ENCODE data around the gene MAN1A1.

Gene MAN1A1

DNA sequence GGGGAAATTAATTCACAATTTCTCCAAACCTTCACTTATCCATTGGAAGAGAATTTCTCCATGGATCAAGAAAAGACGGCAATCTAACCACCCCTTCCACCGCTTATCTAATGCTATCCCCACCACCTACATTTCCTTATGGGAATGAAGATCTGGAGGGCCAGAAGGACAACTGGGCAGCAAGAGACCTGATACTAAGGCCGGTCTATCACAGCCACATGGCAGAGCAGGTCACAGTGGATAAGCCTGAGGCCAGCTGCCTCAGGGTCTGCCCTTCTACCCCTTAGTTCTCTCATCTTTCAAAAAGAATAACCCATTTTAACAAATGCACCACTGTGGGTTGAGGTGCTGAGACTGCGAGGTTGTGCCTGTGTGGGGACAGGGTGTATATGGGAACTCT is 37.1 kb downstream of the MAN1A1 start:
- H3K27ac ChIP-seq (ENCODE audit: low read length), result no peak overlapping the region

GRCh38 chr6:119311514-119312142 is 37.9 kb downstream of the MAN1A1 start:
- no peaks in the 10 kb centered on the region for H3K27me3 ChIP-seq (ENCODE audit: low read depth, low read length)
- no peak overlapping the region for H3K27ac ChIP-seq (ENCODE audit: low read length)
- H3K4me3 ChIP-seq (ENCODE audit: low read depth in 1 of 2, low read length in 2 of 2), result no peak overlapping the region
- peaks cover 12 to 16% of the 10 kb centered on the region in 2 donors for H3K4me1 ChIP-seq (ENCODE audit: control insufficient read depth in 1 of 2, insufficient read depth in 2 of 2, low read length in 2 of 2)
- H3K9me3 ChIP-seq (ENCODE audit: control insufficient read depth in 1 of 2, low read length in 2 of 2), result no peaks in the 10 kb centered on the region
- peaks cover under 1 to 2% of the 10 kb centered on the region in 2 donors for H3K36me3 ChIP-seq (ENCODE audit: control insufficient read depth in 1 of 2, insufficient read depth in 2 of 2, low read length in 2 of 2)

More for the DNA sequence above, 37.1 kb downstream of the MAN1A1 start:
- Histone ChIP-seq H3K4me1 (ENCODE audit: control insufficient read depth in 1 of 2, insufficient read depth in 2 of 2, low read length in 2 of 2) (peaks cover 12 to 16% of the 10 kb centered on the region in 2 donors), H3K27me3 (ENCODE audit: low read depth, low read length) (no peaks in the 10 kb centered on the region), H3K36me3 (ENCODE audit: control insufficient read depth in 1 of 2, insufficient read depth in 2 of 2, low read length in 2 of 2) (no peaks in the 10 kb centered on the region), H3K4me3 (ENCODE audit: low read depth in 1 of 2, low read length in 2 of 2) (no peak overlapping the region), H3K9me3 (ENCODE audit: control insufficient read depth in 1 of 2, low read length in 2 of 2) (no peaks in the 10 kb centered on the region)

DNA sequence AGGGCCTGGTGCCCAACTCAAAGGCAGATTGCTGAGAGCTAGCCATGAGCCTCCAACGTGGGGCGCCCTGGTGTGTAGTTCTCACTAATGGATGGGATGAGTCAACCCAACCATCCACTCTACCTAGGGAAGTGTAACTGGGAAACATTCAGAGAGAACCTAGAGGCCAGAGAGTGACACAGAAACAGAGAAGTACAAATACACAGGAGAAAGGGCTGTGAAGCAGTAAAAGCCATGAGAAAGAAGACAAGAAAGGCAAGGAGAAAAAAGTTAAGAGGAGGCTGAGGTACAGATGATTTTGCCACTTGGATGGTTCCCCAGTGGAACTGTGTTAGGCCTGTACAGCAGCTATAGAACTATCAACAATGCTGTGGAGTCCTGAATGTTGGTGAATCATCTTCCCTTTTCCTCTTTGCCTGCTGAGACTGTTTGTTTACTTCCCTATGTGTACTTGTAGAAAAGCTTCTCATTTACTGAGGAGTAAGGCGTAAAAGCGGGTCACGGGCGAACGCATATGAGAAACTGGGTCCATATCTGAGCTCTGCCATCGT is 39.0 kb downstream of the MAN1A1 start:
- H3K4me3 ChIP-seq (ENCODE audit: low read depth in 1 of 2, low read length in 2 of 2), result no peak overlapping the region
- no peaks in the 10 kb centered on the region for H3K27me3 ChIP-seq (ENCODE audit: low read depth, low read length)
- H3K36me3 ChIP-seq (ENCODE audit: control insufficient read depth in 1 of 2, insufficient read depth in 2 of 2, low read length in 2 of 2), result peaks cover 7 to 12% of the 10 kb centered on the region in 2 donors
- peaks cover 12 to 16% of the 10 kb centered on the region in 2 donors for H3K4me1 ChIP-seq (ENCODE audit: control insufficient read depth in 1 of 2, insufficient read depth in 2 of 2, low read length in 2 of 2)
- H3K9me3 ChIP-seq (ENCODE audit: control insufficient read depth in 1 of 2, low read length in 2 of 2), result no peaks in the 10 kb centered on the region
- no peak overlapping the region for H3K27ac ChIP-seq (ENCODE audit: low read length)

DNA sequence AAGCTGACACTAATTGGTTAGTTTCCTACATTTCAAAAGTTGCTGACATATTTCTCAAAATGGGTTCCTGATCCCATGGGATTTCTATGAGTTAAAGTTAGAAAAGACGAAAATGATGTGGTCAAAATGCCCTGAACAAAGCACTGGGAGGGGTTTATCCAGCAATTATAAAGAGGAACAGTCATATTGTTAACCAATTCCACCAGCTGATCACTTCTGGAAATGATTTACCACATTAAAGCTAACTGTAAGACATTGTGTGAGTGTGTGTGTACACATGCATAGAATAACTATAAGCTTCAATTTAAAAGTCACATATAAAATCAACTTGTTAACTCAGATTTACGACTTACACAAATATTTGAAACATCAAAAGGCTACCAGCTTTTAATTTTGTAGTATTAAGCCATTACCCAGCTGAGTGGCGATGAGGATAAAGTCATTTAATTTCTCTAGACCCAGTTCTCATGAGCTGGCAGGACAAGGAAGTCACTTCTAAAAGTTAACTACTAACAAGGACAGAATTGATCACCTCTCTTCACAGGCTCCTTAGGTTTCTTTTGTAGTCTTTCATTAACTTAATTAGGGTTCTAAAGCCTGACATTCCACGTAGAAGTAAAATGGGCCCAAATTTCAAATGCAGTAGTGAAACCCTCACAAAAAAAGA is 40.4 kb downstream of the MAN1A1 start:
- peaks cover 7 to 16% of the 10 kb centered on the region in 2 donors for H3K36me3 ChIP-seq (ENCODE audit: control insufficient read depth in 1 of 2, insufficient read depth in 2 of 2, low read length in 2 of 2)
- H3K9me3 ChIP-seq (ENCODE audit: control insufficient read depth in 1 of 2, low read length in 2 of 2), result no peaks in the 10 kb centered on the region
- no peaks in the 10 kb centered on the region for H3K27me3 ChIP-seq (ENCODE audit: low read depth, low read length)
- H3K4me1 ChIP-seq (ENCODE audit: control insufficient read depth in 1 of 2, insufficient read depth in 2 of 2, low read length in 2 of 2), result peaks cover 4 to 16% of the 10 kb centered on the region in 2 donors
- peak overlapping the region in 1 of 2 donors; percentile 8 for H3K4me3 ChIP-seq (ENCODE audit: low read depth in 1 of 2, low read length in 2 of 2)
- peak overlapping the region; percentile 33 for H3K27ac ChIP-seq (ENCODE audit: low read length)

- Histone ChIP-seq H3K27ac (ENCODE audit: low read length) (no peak overlapping the region), H3K4me3 (ENCODE audit: low read depth in 1 of 2, low read length in 2 of 2) (no peak overlapping the region), H3K36me3 (ENCODE audit: control insufficient read depth in 1 of 2, insufficient read depth in 2 of 2, low read length in 2 of 2) (peaks cover 7 to 16% of the 10 kb centered on the region in 2 donors), H3K9me3 (ENCODE audit: control insufficient read depth in 1 of 2, low read length in 2 of 2) (no peaks in the 10 kb centered on the region), H3K27me3 (ENCODE audit: low read depth, low read length) (no peaks in the 10 kb centered on the region), H3K4me1 (ENCODE audit: control insufficient read depth in 1 of 2, insufficient read depth in 2 of 2, low read length in 2 of 2) (peaks cover 2 to 12% of the 10 kb centered on the region in 2 donors)
These were observed 41.5 kb downstream of the MAN1A1 start for GRCh38 chr6:119308048-119308570.

DNA sequence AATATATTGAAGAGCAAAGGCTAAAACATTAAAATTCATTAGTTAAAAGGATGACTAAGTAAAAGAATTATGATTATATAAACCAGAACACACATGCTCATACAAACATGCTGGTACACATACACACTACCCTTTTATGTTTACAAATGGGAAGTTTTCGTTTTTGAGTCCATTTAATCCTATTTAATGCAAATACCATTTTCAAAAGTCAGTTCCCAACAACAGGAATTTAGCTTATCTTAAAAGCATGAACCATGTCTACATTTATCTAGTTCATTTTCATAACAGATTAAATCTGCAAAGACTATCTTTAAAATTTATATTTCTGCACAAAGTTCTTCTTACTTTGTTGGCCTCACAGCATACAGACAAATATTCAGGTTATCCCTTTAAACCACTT is 42.5 kb downstream of the MAN1A1 start:
- H3K27ac ChIP-seq (ENCODE audit: low read length), result no peak overlapping the region
- peaks cover 7 to 16% of the 10 kb centered on the region in 2 donors for H3K36me3 ChIP-seq (ENCODE audit: control insufficient read depth in 1 of 2, insufficient read depth in 2 of 2, low read length in 2 of 2)
- H3K4me3 ChIP-seq (ENCODE audit: low read depth in 1 of 2, low read length in 2 of 2), result no peak overlapping the region
- H3K9me3 ChIP-seq (ENCODE audit: control insufficient read depth in 1 of 2, low read length in 2 of 2), result no peaks in the 10 kb centered on the region
- H3K27me3 ChIP-seq (ENCODE audit: low read depth, low read length), result no peaks in the 10 kb centered on the region
- peaks cover 0 to 5% of the 10 kb centered on the region in 2 donors for H3K4me1 ChIP-seq (ENCODE audit: control insufficient read depth in 1 of 2, insufficient read depth in 2 of 2, low read length in 2 of 2)

GRCh38 chr6:119306396-119306968 is 43.1 kb downstream of the MAN1A1 start:
- H3K9me3 ChIP-seq (ENCODE audit: control insufficient read depth in 1 of 2, low read length in 2 of 2), result no peaks in the 10 kb centered on the region
- no peak overlapping the region for H3K27ac ChIP-seq (ENCODE audit: low read length)
- no peaks in the 10 kb centered on the region for H3K27me3 ChIP-seq (ENCODE audit: low read depth, low read length)
- peaks cover 0 to 5% of the 10 kb centered on the region in 2 donors for H3K4me1 ChIP-seq (ENCODE audit: control insufficient read depth in 1 of 2, insufficient read depth in 2 of 2, low read length in 2 of 2)
- no peak overlapping the region for H3K4me3 ChIP-seq (ENCODE audit: low read depth in 1 of 2, low read length in 2 of 2)
- peaks cover 7 to 16% of the 10 kb centered on the region in 2 donors for H3K36me3 ChIP-seq (ENCODE audit: control insufficient read depth in 1 of 2, insufficient read depth in 2 of 2, low read length in 2 of 2)

GRCh38 chr6:119303164-119303887 is 46.2 kb downstream of the MAN1A1 start:
- H3K9me3 ChIP-seq (ENCODE audit: control insufficient read depth in 1 of 2, low read length in 2 of 2), result no peaks in the 10 kb centered on the region
- no peak overlapping the region for H3K4me3 ChIP-seq (ENCODE audit: low read depth in 1 of 2, low read length in 2 of 2)
- H3K27me3 ChIP-seq (ENCODE audit: low read depth, low read length), result no peaks in the 10 kb centered on the region
- H3K36me3 ChIP-seq (ENCODE audit: control insufficient read depth in 1 of 2, insufficient read depth in 2 of 2, low read length in 2 of 2), result peaks cover 7 to 22% of the 10 kb centered on the region in 2 donors
- H3K27ac ChIP-seq (ENCODE audit: low read length), result no peak overlapping the region
- H3K4me1 ChIP-seq (ENCODE audit: control insufficient read depth in 1 of 2, insufficient read depth in 2 of 2, low read length in 2 of 2), result peaks cover 0 to 4% of the 10 kb centered on the region in 2 donors

DNA sequence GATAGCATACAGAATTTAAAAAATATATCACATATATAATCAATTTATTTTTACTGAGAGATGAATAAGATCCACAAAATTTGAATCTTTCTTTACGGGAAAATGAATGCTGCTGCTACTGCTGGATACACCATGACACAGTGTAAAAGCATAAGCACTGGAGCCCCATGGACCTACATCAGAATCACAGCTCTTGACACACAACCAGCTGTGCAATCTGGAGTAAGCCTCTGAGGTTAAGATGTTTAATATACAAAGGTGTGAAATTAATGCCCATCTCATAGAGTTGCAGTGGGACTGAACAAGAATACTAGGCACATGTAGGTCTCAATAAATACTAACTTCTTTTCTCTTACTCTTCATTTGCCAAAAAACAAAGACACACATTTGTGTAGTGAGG is 48.1 kb downstream of the MAN1A1 start:
- Histone ChIP-seq H3K27me3 (ENCODE audit: low read depth, low read length) (no peaks in the 10 kb centered on the region), H3K9me3 (ENCODE audit: control insufficient read depth in 1 of 2, low read length in 2 of 2) (no peaks in the 10 kb centered on the region), H3K36me3 (ENCODE audit: control insufficient read depth in 1 of 2, insufficient read depth in 2 of 2, low read length in 2 of 2) (peaks cover 4 to 18% of the 10 kb centered on the region in 2 donors), H3K4me1 (ENCODE audit: control insufficient read depth in 1 of 2, insufficient read depth in 2 of 2, low read length in 2 of 2) (no peaks in the 10 kb centered on the region), H3K27ac (ENCODE audit: low read length) (no peak overlapping the region), H3K4me3 (ENCODE audit: low read depth in 1 of 2, low read length in 2 of 2) (no peak overlapping the region)

- Histone ChIP-seq H3K4me3 (ENCODE audit: low read depth in 1 of 2, low read length in 2 of 2) (no peak overlapping the region), H3K9me3 (ENCODE audit: control insufficient read depth in 1 of 2, low read length in 2 of 2) (no peaks in the 10 kb centered on the region)
These were observed 49.9 kb downstream of the MAN1A1 start for GRCh38 chr6:119299694-119300093.

DNA sequence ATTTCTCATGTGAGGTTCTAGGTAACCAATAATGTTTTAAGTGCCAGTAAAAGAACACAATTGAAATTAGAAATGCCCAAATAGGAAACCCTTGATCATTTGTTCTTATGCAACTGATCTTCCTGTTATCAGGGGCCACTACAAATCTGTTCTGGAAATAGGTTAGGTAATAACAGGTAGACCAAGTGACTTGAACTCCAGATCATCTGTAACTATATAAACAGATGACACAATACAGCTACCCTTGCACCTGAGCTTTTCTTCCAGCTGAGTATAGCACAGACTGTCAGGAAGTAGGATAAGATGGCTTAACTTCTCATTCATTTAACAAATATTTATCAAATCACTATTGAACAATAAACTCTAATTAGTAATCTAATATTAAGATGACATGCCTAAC is 52.5 kb downstream of the MAN1A1 start:
- Histone ChIP-seq H3K4me1 (ENCODE audit: control insufficient read depth in 1 of 2, insufficient read depth in 2 of 2, low read length in 2 of 2) (no peaks in the 10 kb centered on the region), H3K4me3 (ENCODE audit: low read depth in 1 of 2, low read length in 2 of 2) (no peak overlapping the region), H3K27ac (ENCODE audit: low read length) (no peak overlapping the region), H3K36me3 (ENCODE audit: control insufficient read depth in 1 of 2, insufficient read depth in 2 of 2, low read length in 2 of 2) (peaks cover 0 to 6% of the 10 kb centered on the region in 2 donors), H3K27me3 (ENCODE audit: low read depth, low read length) (no peaks in the 10 kb centered on the region), H3K9me3 (ENCODE audit: control insufficient read depth in 1 of 2, low read length in 2 of 2) (no peaks in the 10 kb centered on the region)

More at GRCh38 chr6:119299694-119300093, 49.9 kb downstream of the MAN1A1 start:
- peaks cover 0 to 6% of the 10 kb centered on the region in 2 donors for H3K36me3 ChIP-seq (ENCODE audit: control insufficient read depth in 1 of 2, insufficient read depth in 2 of 2, low read length in 2 of 2)
- H3K27ac ChIP-seq (ENCODE audit: low read length), result no peak overlapping the region
- H3K27me3 ChIP-seq (ENCODE audit: low read depth, low read length), result no peaks in the 10 kb centered on the region
- H3K4me1 ChIP-seq (ENCODE audit: control insufficient read depth in 1 of 2, insufficient read depth in 2 of 2, low read length in 2 of 2), result no peaks in the 10 kb centered on the region
